GM18858 (cell line): Measurements from ENCODE around the gene ACOT12.
"Not testable (repeated sequence)": the region's sequence is repeated elsewhere in the genome, so short reads cannot be mapped to it uniquely, and the experiment has no call there.

Source experiments
- ATAC-seq: cut with Tn5 transposase; IDR thresholded peaks from one replicate; pipeline ENCODE4 v1.9.1; 2021; ENCODE audit not compliant: unreplicated experiment

ACOT12 gene

GRCh38 chr5:81393783-81394718 lies at the start of gene ACOT12:
ACOT12 (minus strand) TSS chr5:81394134; CDS start chr5:81394114, 20 bp downstream.
- ATAC-seq: no peak

- ATAC-seq: no peak
Observed at GRCh38 chr5:81435023-81435422, 41.1 kb upstream of the ACOT12 start.

GRCh38 chr5:81429985-81430384 lies 36.1 kb upstream of the ACOT12 start:
- ATAC-seq: no peak

GRCh38 chr5:81429363-81429762 lies 35.4 kb upstream of the ACOT12 start:
- no peak for ATAC-seq

GRCh38 chr5:81428861-81429260 lies 34.9 kb upstream of the ACOT12 start:
- ATAC-seq: no peak

GRCh38 chr5:81428446-81428845 lies 34.5 kb upstream of the ACOT12 start:
- ATAC-seq: no peak

- no peak for ATAC-seq
Observed at GRCh38 chr5:81427566-81427965, 33.6 kb upstream of the ACOT12 start.

GRCh38 chr5:81426359-81427030 lies 32.6 kb upstream of the ACOT12 start:
- no peak for ATAC-seq

GRCh38 chr5:81425569-81425968 lies 31.6 kb upstream of the ACOT12 start:
- no peak for ATAC-seq

GRCh38 chr5:81424728-81425127 lies 30.8 kb upstream of the ACOT12 start:
- no peak for ATAC-seq

- no peak for ATAC-seq
Observed at GRCh38 chr5:81422671-81423070, 28.7 kb upstream of the ACOT12 start.

- no peak for ATAC-seq
Observed at GRCh38 chr5:81420039-81420667, 26.2 kb upstream of the ACOT12 start.

- no peak for ATAC-seq
Observed at GRCh38 chr5:81418606-81419005, 24.7 kb upstream of the ACOT12 start.

- no peak for ATAC-seq
Observed at GRCh38 chr5:81417052-81417451, 23.1 kb upstream of the ACOT12 start.

- ATAC-seq: no peak
Observed at GRCh38 chr5:81409896-81410295, 16.0 kb upstream of the ACOT12 start.

- no peak for ATAC-seq
Observed at GRCh38 chr5:81409361-81409760, 15.4 kb upstream of the ACOT12 start.

- no peak for ATAC-seq
Observed at GRCh38 chr5:81408496-81408895, 14.6 kb upstream of the ACOT12 start.

GRCh38 chr5:81407811-81408210 lies 13.9 kb upstream of the ACOT12 start:
- not testable (repeated sequence) for ATAC-seq

- no peak for ATAC-seq
Observed at GRCh38 chr5:81405126-81405891, 11.4 kb upstream of the ACOT12 start.

- ATAC-seq: no peak
Observed at GRCh38 chr5:81402192-81402930, 8.4 kb upstream of the ACOT12 start.
